PC-9 (cell line): ENCODE data around the gene PARS2.

Experiments
- EZH2 ChIP-seq: fragments of 200-600 bp; sonication (generic); IDR thresholded peaks from 2 replicates; pipeline ENCODE4 v1.8.0; 2017; ENCODE audit warnings: antibody characterized with exemption, low read depth
- TF ChIP-seq, protein P1 (sequence below): fragments of 200-600 bp; sonication (generic); conservative IDR thresholded peaks from 2 replicates; pipeline ENCODE4 v1.6.1; 2017; ENCODE audit warnings: mixed run types, antibody characterized with exemption, mild to moderate bottlenecking, moderate library complexity

- TF ChIP-seq, protein P1, sequence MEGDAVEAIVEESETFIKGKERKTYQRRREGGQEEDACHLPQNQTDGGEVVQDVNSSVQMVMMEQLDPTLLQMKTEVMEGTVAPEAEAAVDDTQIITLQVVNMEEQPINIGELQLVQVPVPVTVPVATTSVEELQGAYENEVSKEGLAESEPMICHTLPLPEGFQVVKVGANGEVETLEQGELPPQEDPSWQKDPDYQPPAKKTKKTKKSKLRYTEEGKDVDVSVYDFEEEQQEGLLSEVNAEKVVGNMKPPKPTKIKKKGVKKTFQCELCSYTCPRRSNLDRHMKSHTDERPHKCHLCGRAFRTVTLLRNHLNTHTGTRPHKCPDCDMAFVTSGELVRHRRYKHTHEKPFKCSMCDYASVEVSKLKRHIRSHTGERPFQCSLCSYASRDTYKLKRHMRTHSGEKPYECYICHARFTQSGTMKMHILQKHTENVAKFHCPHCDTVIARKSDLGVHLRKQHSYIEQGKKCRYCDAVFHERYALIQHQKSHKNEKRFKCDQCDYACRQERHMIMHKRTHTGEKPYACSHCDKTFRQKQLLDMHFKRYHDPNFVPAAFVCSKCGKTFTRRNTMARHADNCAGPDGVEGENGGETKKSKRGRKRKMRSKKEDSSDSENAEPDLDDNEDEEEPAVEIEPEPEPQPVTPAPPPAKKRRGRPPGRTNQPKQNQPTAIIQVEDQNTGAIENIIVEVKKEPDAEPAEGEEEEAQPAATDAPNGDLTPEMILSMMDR, result no peak
- no peak for TF ChIP-seq EZH2
These were observed 3.2 kb upstream of the PARS2 start for GRCh38 chr1:54767526-54767925.
